GM21367 (cell line): ENCODE measurements around the gene FLII.
A peak's percentile ranks its signal among the peaks of the same experiment; 100 is the strongest.

Source experiments
- ATAC-seq: cut with Tn5 transposase; IDR thresholded peaks from one replicate; pipeline ENCODE4 v1.9.1; 2021; ENCODE audit not compliant: unreplicated experiment

FLII gene

GRCh38 chr17:18245038-18245776 lies 13.3 kb downstream of the FLII start:
- no peak for ATAC-seq

GRCh38 chr17:18241229-18241871 lies 17.2 kb downstream of the FLII start:
- ATAC-seq = no peak

GRCh38 chr17:18240449-18240848 lies 18.1 kb downstream of the FLII start:
- no peak for ATAC-seq

DNA sequence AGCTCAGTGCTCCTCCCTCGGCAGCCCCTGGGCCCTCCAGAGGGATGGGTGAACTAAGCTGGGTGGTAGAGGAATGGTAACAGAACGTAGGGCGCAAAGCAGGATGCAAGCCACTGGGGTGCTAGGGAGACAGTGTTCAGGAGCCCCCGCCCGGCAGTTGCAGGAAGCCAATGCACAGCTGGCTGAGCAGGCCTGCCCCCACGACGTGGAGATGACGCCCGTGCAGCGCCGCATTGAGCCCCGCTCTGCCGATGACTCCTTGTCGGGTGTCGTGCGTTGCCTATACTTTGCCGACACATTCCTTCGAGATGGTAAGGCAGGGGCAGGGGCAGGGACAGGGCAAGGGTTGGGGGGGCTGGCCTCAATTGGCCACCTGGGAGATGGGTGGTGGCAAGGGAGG lies 20.2 kb downstream of the FLII start:
- no peak for ATAC-seq

DNA sequence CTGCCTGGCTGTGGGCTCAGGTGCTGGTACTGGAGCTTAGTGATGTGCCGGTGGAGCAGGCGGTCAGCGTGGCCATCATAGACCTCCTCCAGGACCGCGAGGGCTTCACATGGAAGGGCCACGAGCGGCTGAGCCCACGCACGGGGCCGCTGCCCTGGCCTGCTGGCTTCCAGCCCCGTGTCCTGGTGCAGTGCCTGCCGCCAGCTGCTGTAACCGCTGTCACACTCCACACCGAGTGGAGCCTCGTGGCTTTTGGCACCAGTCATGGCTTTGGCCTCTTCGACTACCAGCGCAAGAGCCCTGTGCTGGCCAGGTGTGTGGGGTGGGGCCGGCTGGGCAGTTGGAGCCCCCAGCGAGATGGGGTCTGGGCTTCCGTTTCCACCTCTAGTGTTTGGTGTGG lies 21.1 kb downstream of the FLII start:
- no peak for ATAC-seq

- ATAC-seq = no peak
Observed at GRCh38 chr17:18236494-18236893, 22.0 kb downstream of the FLII start.

DNA sequence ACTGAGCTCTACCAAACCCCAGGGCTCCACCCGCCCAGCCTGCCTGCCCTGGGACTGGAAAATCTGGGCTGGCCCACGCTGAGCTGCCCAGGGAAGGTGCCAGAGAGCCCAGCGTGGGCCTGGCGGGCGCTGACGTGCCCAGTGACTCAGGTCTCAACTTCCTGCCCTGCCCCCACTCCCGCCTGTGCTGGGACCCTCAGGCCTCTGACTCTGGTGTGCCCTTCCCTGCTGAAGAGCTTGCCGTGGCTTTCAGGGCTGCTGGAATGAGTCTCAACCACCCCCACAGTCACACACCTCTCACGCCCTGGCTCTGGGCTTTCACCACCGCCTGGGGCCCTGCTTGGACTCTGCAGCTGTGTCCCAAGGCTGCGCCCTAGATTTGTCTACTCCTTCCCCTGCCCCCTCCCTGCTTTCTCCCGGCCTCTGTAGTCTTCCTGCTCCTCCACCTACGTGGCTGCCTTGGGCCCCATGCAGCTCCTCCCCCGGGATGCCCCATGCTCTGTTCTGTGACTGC lies 22.7 kb downstream of the FLII start:
- ATAC-seq = no peak

DNA sequence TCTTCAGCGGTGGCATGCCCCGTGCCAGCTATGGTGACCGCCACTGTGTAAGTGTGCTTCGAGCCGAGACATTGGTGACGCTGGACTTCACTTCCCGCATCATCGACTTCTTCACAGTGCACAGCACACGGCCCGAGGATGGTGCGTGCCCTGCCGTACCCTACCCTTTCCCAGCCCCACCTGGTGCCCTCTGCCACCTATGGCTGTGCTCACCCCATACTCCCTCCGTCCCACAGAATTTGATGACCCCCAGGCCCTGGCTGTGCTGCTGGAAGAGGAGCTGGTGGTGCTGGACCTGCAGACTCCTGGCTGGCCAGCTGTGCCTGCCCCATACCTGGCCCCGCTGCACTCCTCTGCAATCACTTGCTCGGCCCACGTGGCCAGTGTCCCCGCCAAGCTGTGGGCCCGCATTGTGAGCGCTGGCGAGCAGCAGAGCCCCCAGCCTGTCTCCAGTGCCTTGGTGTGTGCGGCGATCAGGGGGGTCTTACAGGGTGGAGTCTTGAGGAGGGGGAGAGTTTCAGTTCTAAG lies 23.6 kb downstream of the FLII start:
- no peak for ATAC-seq

DNA sequence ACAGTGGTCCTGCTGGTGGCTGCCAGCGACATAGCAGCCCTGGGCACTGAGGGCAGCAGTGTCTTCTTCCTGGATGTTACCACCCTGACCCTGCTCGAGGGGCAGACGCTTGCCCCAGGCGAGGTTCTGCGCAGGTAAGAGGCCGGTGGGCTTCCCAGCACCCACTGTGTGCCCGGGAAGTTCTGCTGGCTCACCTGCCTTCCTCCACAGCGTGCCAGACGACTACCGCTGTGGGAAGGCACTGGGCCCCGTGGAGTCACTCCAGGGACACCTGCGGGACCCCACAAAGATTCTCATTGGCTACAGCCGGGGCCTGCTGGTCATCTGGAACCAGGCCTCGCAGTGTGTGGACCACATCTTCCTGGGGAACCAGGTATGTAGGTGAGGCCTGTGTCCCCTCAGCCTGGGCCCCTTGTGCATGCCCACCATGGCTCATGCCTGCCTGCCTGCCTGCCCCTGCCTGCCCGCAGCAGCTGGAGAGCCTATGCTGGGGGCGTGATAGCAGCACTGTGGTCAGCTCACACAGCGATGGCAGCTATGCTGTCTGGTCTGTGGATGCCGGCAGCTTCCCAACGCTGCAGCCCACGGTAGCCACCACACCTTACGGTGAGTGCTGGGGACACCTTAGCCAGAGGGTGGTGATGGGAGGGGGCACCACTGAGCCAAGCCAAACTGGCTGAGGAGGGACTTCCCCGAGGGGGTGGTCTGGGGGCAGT lies 24.6 kb downstream of the FLII start:
- ATAC-seq = no peak

GRCh38 chr17:18231164-18231563 lies 27.4 kb downstream of the FLII start:
- ATAC-seq = no peak

DNA sequence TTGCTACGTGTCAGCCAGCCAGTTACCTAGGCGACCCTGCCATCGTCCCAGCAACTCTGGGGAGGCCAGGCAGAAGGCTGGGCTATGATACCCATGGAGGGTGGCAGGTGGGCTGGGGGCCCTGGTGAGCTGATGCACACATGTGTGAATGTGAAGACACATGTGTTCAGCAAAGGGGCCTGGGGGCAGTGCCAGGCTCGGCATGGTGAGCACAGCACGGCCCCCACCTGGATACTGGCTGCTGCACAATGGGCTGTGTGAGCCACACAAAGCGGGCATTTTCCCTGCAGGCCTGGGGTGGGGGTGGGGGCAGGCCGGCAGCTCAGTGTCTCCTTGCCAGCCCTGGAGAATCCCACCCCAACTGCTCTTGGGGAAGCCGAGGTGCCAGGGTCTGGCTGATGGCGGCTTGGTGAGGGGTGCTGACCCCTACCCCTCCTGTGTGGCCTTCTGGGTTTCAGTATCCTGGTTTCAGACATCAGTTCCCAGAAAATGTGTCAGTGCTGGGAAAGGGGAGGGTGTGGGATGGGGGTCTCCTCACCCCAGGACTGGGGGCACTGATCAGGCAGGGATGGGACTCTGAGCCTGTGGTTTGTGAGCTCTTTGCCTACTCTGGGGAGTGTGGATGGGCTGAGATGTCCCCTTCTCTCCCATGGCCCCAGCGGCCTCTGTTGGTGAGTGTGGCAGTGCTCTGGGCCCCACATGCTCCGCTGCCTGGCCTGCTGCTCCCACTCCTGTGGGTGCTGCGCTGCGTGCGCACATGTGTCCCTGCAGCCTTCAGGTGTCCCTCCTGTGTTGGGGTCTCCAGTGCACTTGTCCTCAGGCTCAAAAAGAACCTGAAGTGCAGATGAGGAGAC lies 28.0 kb downstream of the FLII start:
- ATAC-seq = no peak

GRCh38 chr17:18229771-18230170 lies 28.8 kb downstream of the FLII start:
- ATAC-seq = no peak

GRCh38 chr17:18229254-18229653 lies 29.3 kb downstream of the FLII start:
- ATAC-seq = no peak

DNA sequence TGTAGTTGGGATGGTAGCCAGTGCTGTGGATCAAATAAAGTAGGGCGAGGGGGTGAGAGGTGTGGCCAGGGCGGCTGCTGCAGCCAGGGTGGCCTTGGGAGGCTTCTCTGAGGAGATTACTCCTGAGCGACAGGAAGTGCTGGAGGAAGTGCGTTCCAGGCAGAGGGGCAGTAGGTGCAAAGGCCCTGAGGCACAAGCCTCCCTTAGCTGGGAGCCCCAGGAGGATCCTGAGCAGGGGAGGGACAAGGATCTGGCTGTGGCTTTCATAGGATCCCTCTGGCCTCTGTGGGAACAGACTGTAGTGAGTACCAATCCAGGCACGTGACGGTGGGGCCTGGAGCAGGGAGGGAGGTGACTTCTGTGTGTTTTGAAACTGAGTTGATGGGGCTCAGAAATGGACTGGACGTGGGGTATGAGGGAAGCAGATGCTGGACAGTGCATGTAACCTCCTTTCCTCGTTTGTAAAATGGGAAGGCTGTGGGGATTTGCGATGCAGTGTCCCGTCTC lies 30.3 kb downstream of the FLII start:
- ATAC-seq = no peak

- no peak for ATAC-seq
Observed at GRCh38 chr17:18227635-18228034, 30.9 kb downstream of the FLII start.

DNA sequence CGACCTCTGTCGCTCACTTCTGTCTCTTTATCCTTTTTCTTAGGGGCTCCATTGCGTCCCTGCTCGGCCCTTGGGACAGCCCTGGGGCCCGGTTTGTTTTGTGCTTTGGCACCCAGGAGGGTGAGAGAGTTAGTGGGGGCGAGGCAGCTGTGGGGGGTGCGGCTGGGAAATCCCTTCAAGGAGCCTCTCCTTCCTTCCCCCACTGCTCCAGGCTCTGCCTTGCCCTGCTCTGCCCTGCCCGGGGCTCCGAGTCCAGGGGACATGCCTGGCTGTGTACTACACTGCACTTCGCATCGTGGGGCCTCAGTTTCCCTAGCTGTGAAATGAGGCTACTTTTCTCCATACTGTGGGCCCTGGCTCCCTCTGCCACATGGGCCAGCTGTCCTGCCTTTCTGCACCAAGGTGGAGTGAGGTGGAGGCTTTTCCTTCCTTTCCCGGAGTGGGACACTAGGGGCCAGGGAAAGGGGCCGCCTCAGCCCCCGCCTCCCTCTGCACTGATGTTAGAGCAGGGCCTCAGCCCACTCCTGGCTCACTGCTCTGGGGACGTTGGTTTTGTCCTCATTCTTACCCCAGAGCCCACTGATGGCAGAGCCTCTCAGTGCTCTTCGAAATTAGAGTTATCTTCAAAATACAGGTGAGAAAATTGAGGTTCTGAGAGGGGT lies 32.1 kb downstream of the FLII start:
- no peak for ATAC-seq

DNA sequence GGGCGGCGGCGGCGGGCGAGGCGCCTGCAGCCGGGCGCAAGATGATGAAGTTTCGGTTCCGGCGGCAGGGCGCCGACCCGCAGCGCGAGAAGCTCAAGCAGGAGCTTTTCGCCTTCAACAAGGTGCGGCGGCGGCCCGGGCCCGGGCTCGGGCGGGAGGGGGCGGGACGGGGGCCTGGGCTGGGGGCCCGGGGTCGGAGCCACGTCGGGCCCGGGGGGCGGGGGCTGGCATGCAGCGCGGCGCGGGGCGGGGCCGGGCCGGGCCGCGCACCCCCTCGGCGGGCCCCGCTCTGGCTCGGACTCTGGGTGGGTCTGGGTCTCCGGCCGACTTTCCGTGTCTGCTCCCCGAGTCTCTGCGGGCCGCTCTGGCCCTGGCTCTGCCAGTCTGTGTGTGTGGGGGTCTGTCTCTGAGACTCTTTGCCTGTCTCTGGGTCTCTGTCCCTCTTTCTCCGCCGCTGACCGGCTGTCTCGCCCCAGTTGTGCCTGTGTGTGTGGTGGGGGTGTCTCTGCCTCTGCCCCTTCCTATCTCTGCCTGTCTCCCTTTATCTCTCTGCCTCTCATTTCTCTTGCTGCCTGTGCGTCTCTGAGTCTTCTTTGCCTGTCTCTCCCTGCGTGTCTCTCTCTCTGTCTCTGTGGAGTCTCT lies 32.8 kb downstream of the FLII start:
- peak; percentile 6 for ATAC-seq

DNA sequence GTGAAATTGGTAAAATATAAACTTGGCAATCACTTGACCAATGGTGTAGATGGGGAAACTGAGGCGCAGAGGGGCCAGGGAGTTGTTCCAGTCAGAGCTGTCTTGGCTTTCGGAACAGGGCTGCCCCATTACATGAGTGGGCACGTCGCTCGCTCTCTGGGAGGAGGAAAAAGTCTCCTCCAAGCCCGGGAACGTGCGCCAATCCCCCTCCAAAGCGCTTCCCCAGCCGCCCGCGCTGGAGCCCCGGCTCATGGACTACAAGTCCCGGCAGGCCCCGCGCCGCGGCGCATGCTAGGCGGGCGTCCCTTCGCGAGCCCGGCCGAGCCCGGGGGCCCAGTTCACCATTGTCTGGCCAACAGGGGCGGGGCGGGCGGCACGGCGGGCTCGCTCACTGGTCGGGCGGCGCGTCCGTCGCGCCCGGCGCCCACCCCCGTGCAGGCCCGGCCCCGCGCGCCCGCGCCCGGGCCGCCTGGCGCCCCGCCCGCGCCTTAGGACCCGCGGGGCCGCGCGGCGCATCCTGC lies 33.4 kb downstream of the FLII start, which contains the start of gene LLGL1:
Gene LLGL1, plus strand, starts transcription at position 515 of the 521 bp plus-strand sequence. CDS start 48 bp downstream, outside the sequence.
- peak; percentile 77 for ATAC-seq
